Breast epithelium (tissue), 3 donors: ENCODE results near the gene ROR1.

ENCODE experiments used
- CTCF ChIP-seq, 3 donors: fragments of 450-650 bp; IDR thresholded peaks; one replicate each; pipeline ENCODE4 v1.5.1; 2016 to 2017; ENCODE audit warnings: antibody characterized with exemption in 3 of 3, mild to moderate bottlenecking in 3 of 3, moderate library complexity in 3 of 3
- POLR2A ChIP-seq: fragments of 450-650 bp; IDR thresholded peaks from one replicate; pipeline ENCODE4 v1.6.1; 2016; ENCODE audit warnings: antibody characterized with exemption, mild to moderate bottlenecking, moderate library complexity
- POLR2AphosphoS5 ChIP-seq, 3 donors: sonication (generic); formaldehyde crosslinking; IDR thresholded peaks; one replicate each; pipeline ENCODE4 v1.6.1; 2017; ENCODE audit warnings: antibody characterized with exemption in 3 of 3

DNA sequence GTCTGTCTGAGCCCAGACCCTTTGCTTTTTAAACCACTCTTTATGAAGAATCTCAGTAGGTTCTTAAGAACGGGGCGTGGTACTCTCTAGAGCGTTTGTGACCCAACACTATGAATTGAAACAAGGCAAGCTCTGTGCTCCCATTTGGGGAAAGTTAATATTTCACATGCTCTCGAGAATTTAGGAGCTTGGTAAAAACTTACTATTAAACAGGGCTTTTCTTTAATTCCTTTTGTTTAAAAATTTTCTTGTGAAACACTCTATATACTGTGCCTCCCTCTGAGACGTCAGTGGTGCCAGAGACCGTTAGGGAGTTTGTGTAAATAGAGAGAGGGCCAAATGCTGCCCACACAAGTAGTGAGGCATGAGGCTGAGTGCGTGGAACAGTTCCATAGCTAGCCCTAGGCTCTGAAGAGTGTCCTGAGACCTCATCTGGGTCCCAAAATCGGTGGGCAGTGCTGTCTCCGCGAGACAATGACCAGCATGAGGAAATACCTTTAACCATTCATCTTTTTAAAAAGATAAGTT lies 144.7 kb downstream of the ROR1 start:
- no peak for TF ChIP-seq CTCF (IDR thresholded peaks at IDR 0.05)
- no peak for TF ChIP-seq POLR2AphosphoS5 (IDR thresholded peaks at IDR 0.05)
- no peak for TF ChIP-seq POLR2A
